Mucosa of rectum (tissue), 2 donors: ENCODE data around the gene RSPH1.

Experiments used
- H3K27ac ChIP-seq, 2 donors: one replicate each; pipeline ENCODE4 v1.7.0; 2013; ENCODE audit warnings: inconsistent platforms in 2 of 2, low read depth in 2 of 2, low read length in 2 of 2
- H3K27me3 ChIP-seq, 2 donors: one replicate each; pipeline ENCODE4 v1.7.0; 2013; ENCODE audit warnings: low read length in 2 of 2; ENCODE audit not compliant: control insufficient read depth in 2 of 2, insufficient read depth in 2 of 2
- H3K36me3 ChIP-seq, 2 donors: one replicate each; pipeline ENCODE4 v1.7.0; 2013; ENCODE audit warnings: low read length in 2 of 2; ENCODE audit not compliant: control insufficient read depth in 2 of 2, insufficient read depth in 2 of 2
- H3K4me1 ChIP-seq, 2 donors: one replicate each; pipeline ENCODE4 v1.7.0; 2013; ENCODE audit warnings: low read length in 2 of 2, mild to moderate bottlenecking in 1 of 2; ENCODE audit not compliant: control insufficient read depth in 2 of 2, insufficient read depth in 2 of 2
- H3K4me3 ChIP-seq, 2 donors: one replicate each; pipeline ENCODE4 v1.7.0; 2013; ENCODE audit warnings: low read length in 2 of 2
- H3K9ac ChIP-seq, 2 donors: one replicate each; pipeline ENCODE4 v1.7.0; 2013; ENCODE audit warnings: low read length in 2 of 2, low read depth in 1 of 2, mild to moderate bottlenecking in 1 of 2
- H3K9me3 ChIP-seq, 2 donors: one replicate each; pipeline ENCODE4 v1.7.0; 2013; ENCODE audit warnings: low read length in 2 of 2; ENCODE audit not compliant: control insufficient read depth in 2 of 2
- donor health status: healthy.
- donor health status: Normal muscosa, but diverticular disease.

Gene RSPH1

DNA sequence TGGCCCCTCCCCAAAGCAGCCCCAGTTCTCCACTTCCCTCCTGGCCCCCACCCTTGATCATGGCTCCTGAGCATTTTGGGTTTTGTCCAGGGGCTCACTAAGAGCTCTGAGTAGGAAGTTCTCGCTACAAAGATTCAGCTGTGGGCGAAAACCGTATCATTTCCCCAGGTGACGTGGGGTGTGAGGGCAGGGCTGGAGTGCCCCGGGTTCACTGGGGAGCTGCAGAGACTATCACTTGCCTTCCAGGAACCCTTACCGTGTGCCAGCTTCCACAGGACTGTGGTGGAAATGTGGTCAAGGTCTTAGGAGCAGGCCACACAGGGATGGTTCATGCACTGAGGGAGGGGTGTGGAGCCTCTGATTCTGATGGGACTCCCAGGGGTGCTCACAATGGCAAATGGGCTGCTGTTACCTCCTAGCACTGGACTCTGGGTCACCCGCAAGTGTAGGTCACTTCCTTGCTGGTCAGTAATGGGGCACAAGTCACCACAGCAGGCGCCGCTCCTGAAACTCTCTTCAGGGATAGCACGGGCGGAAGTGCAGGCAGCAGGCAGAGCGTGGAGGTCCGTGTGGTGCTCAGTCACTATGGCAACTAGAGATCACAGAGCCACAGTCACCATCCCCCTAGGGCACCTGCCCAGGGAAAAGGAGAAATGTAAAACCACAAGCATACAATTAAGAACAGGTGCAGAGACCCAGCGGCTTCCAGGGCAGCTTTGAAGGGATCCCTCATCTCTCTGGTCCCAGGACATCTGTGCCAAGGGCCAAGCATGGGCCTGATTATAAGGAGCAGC is 35.4 kb downstream of the RSPH1 start:
- Histone ChIP-seq H3K27me3 (no peaks in the 10 kb centered on the region), H3K27ac (peak overlapping the region; percentile 94 to 95), H3K9ac (peak overlapping the region in 1 of 2 donors; percentile 34), H3K4me3 (peak overlapping the region in 1 of 2 donors; percentile 60), H3K36me3 (no peaks in the 10 kb centered on the region), H3K9me3 (no peaks in the 10 kb centered on the region), H3K4me1 (peaks cover 64 to 65% of the 10 kb centered on the region in 2 donors)

DNA sequence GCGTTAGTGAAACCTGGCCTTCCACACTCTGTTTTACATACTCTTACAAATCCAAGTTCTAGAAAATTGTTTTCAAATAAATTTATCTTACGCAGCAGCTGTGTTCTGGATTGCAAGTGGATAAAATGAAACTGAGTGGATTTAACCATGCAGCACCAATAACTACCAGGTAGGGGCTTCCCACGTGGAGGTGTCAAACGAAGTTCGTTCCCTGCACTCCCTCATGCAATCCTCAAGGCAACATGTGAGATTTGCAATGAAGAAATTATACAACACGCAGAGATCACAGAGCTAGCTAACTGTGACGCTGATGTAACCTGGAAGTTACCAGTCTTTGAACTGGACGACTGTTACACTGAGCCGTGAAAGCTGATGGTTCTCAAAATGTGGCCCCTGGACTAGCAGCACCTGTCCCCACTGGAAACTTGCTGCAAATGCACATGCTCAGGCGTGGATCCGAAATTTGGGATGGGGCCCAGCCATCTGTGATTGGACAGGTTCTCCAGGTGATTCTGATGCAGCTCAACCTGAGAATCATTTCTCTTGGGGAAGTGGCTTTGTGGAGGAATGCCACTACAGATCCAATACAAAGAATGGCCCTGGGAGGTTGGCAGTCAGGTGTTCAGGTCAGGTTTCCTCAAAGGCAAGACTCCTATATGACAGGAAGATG is 36.3 kb downstream of the RSPH1 start:
- Histone ChIP-seq H3K4me3 (no peak overlapping the region), H3K27ac (peak overlapping the region; percentile 94 to 95), H3K9me3 (no peaks in the 10 kb centered on the region), H3K9ac (peak overlapping the region in 1 of 2 donors; percentile 41), H3K4me1 (peaks cover 55 to 58% of the 10 kb centered on the region in 2 donors), H3K27me3 (no peaks in the 10 kb centered on the region), H3K36me3 (no peaks in the 10 kb centered on the region)

DNA sequence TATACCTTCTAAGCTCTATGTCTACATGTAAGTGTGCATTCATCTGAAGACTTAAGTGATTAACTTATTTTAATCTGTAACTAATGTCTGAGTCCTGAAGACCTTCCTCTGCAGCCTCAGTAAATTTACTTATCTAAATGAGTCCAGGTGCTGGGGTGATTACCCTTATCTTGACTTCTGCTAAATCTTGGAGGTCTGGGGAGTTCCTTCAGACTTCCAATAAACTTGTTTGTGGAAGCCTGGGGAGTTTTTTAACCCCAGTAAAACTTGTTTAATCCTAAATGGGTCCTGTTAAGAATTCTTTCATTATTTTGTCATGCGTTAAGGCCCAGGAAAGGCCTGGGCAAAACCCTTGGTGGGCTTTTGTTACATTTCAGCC is 37.0 kb downstream of the RSPH1 start:
- peaks cover 49 to 52% of the 10 kb centered on the region in 2 donors for H3K4me1 ChIP-seq
- H3K4me3 ChIP-seq: no peak overlapping the region
- no peaks in the 10 kb centered on the region for H3K27me3 ChIP-seq
- no peaks in the 10 kb centered on the region for H3K36me3 ChIP-seq
- no peaks in the 10 kb centered on the region for H3K9me3 ChIP-seq
- peak overlapping the region; percentile 62 to 94 for H3K27ac ChIP-seq
- H3K9ac ChIP-seq: no peak overlapping the region

DNA sequence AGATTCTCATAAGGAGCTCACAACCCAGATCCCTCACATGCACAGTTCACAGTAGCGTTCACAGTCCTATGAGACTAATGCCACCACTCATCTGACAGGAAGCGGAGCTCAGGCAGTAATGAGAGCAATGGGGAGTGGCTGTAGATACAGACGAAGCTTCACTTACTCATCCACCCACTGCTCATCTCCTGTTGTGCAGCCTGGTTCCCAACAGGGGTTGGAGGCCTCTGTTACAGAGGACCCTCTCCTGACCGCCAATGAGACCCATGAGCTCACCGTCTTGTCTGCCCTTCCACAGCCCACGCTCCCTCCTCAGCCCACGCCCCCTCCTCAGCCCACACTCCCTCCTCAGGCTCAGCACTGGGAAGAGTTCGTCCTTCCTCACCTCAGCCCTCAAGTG is 39.6 kb downstream of the RSPH1 start:
- no peak overlapping the region for H3K27ac ChIP-seq
- H3K4me3 ChIP-seq: no peak overlapping the region
- H3K4me1 ChIP-seq: peaks cover 27 to 28% of the 10 kb centered on the region in 2 donors
- H3K27me3 ChIP-seq: no peaks in the 10 kb centered on the region
- H3K9ac ChIP-seq: no peak overlapping the region
- no peaks in the 10 kb centered on the region for H3K36me3 ChIP-seq
- no peaks in the 10 kb centered on the region for H3K9me3 ChIP-seq

DNA sequence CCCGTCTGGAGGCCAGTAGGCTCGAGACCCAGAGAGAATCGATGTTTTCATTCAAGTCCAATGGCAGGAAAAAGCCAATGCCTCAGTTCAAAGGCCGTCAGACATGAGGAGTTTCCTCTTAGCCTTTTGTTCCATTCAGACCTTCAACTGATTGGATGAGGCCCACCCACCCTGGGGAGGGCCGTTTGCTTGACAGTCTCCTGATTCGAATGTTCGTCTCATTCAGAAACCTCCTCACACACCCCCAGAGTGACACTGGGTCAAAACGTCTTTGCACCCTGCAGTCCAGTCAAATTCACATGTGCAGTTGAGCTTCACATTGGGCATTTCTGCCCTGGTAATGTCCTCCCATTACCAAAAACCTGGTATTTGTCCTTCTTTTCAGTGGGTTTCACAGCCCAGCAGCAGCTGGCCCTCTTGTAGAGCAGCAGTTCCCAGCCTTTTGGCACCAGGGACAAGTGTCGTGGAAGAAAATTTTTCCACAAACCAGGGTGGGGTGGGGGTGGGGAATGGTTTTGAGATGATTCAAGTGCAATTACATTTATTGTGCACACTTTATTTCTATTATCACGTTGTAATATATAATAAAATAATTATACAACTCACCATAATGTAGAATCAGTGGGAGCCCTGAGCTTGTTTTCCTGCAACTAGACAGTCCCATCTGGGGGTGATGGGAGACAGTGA is 40.1 kb downstream of the RSPH1 start:
- H3K36me3 ChIP-seq: no peaks in the 10 kb centered on the region
- H3K9ac ChIP-seq: no peak overlapping the region
- H3K9me3 ChIP-seq: no peaks in the 10 kb centered on the region
- no peak overlapping the region for H3K27ac ChIP-seq
- H3K4me1 ChIP-seq: peaks cover 22 to 23% of the 10 kb centered on the region in 2 donors
- no peak overlapping the region for H3K4me3 ChIP-seq
- H3K27me3 ChIP-seq: no peaks in the 10 kb centered on the region

DNA sequence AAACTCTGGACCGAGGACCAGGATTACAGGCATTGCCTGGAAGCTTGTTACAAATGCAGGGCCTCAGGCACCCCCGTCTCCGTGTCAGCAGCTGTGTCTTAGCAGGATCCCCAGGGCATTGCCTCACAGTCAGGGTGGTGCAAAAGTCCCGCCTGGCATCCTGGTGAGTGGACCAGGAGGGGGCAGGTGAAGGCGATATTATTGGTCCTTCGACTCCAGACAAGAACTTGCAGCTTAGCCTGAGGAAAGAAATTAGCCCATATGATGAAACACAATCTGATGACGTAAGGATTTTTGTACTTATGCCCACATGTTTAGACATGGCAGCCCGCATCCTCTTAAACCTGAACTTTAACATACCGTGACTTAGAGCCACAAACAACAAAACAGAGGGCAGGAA is 40.8 kb downstream of the RSPH1 start:
- no peak overlapping the region for H3K4me3 ChIP-seq
- no peak overlapping the region for H3K9ac ChIP-seq

DNA sequence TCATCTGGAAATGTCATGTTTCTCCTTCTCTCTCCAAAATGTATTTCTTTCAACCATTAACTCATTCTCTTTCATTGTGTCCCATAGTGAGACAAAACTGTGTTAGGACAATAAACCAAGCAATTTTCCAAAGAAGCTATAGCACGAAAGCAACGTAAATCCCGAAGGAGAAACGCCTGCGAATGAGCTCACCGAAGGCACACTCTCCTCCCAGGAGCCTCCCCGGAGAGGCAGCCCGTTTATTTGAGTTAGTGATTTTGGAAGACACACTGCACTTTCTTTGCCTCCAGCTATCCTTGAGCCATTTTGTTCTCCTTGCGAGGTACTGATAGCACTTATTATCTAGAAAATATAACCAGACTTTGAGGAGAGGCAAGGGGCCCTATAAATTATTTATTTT is 41.2 kb downstream of the RSPH1 start:
- no peak overlapping the region for H3K4me3 ChIP-seq
- no peaks in the 10 kb centered on the region for H3K27me3 ChIP-seq
- no peaks in the 10 kb centered on the region for H3K36me3 ChIP-seq
- no peak overlapping the region for H3K27ac ChIP-seq
- H3K4me1 ChIP-seq: peaks cover 12 to 14% of the 10 kb centered on the region in 2 donors
- no peak overlapping the region for H3K9ac ChIP-seq
- no peaks in the 10 kb centered on the region for H3K9me3 ChIP-seq

More for the DNA sequence above, 40.8 kb downstream of the RSPH1 start:
- Histone ChIP-seq H3K4me1 (peaks cover 15 to 16% of the 10 kb centered on the region in 2 donors), H3K27me3 (no peaks in the 10 kb centered on the region), H3K27ac (no peak overlapping the region), H3K36me3 (no peaks in the 10 kb centered on the region), H3K9me3 (no peaks in the 10 kb centered on the region)

DNA sequence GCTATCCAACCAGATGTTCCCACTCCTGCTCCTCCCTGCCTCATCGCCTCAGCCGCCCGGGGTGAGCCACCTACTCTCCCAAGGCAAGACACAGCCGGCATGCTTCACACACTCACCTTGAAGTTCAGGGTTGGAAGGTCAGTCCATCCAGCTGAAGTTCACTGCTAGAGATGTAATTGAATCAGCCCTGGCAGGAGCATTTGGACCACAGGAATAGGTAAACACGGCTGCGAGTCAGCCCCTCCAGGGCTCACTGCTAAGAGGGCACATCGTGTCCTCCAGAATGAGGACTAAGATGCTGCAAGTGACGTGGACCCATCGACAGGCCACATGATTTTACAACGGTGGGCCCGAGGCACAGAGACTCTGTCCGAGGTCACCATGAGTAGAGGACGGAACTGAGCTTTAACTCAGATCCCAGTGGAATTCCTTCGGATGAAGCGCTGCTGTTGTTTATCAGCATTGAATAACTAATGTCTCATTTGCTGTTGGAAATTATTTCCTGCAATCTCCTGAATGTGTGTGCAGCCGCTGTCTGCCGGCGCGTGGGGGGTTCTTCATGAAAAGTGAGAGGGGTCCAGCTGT is 41.9 kb downstream of the RSPH1 start:
- H3K9me3 ChIP-seq: no peaks in the 10 kb centered on the region
- no peak overlapping the region for H3K27ac ChIP-seq
- H3K4me3 ChIP-seq: no peak overlapping the region
- H3K36me3 ChIP-seq: no peaks in the 10 kb centered on the region
- no peak overlapping the region for H3K9ac ChIP-seq
- H3K4me1 ChIP-seq: peaks cover 7 to 8% of the 10 kb centered on the region in 2 donors
- H3K27me3 ChIP-seq: no peaks in the 10 kb centered on the region

DNA sequence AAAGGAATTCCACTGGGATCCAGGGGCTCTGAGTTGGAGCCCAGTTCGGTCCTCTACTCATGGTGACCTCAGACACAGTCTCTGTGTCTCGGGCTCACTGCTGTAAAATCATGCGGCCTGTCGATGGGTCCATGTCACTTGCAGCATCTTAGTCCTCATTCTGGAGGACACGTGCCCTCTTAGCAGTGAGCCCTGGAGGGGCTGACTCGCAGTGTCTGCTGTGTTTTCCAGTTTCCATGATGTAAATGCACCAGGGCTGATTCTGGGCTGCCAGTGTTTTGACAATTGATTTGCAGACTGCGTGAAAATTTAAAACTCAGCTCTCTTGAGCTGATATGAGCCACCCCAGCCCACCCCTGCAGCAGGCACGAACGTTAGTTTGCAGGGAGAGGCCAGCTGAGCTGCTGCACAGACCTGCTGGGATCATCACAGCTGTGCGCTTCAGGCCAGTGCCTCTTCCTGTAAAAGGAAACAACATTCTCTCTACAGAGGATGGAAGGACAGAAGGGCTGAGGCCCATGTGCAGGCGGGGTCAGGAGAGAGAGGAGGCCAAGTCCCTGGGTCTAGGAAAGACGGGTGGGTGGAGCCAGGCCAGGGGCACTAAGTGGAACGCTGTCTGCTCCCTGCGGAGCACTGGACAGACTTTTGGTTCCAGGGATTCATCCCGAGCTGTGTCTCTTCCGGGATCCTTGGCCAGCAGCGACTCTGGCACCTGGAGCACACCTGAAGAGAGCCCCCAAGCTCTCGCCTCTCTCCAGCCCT is 42.6 kb downstream of the RSPH1 start:
- peaks cover 5 to 8% of the 10 kb centered on the region in 2 donors for H3K4me1 ChIP-seq
- no peaks in the 10 kb centered on the region for H3K36me3 ChIP-seq
- no peak overlapping the region for H3K4me3 ChIP-seq
- H3K27me3 ChIP-seq: no peaks in the 10 kb centered on the region
- no peak overlapping the region for H3K9ac ChIP-seq
- no peak overlapping the region for H3K27ac ChIP-seq
- no peaks in the 10 kb centered on the region for H3K9me3 ChIP-seq
